GDM1 (cell line): ENCODE measurements around the gene KREMEN1.
A peak's percentile ranks its signal among the peaks of the same experiment; 100 is the strongest.

Experiments
- DNase-seq: peaks from one replicate; lab custom pipeline; 2025; lab: John Stamatoyannopoulos, UW

KREMEN1 gene

GRCh38 chr22:29152045-29152953 lies 79.5 kb downstream of the KREMEN1 start:
- no peak for DNase-seq

GRCh38 chr22:29152954-29153719 lies 80.3 kb downstream of the KREMEN1 start:
- no peak for DNase-seq

- peak; percentile 75 for DNase-seq
These were observed 81.7 kb downstream of the KREMEN1 start for GRCh38 chr22:29154364-29155048.

GRCh38 chr22:29155966-29156365 lies 83.1 kb downstream of the KREMEN1 start:
- DNase-seq, result no peak

- peak; percentile 38 for DNase-seq
These were observed 83.7 kb downstream of the KREMEN1 start for GRCh38 chr22:29156507-29156906.

GRCh38 chr22:29157759-29158535 lies 85.1 kb downstream of the KREMEN1 start:
- DNase-seq, result no peak

- DNase-seq, result no peak
These were observed 85.7 kb downstream of the KREMEN1 start for GRCh38 chr22:29158546-29158945.

GRCh38 chr22:29163808-29164207 lies 91.0 kb downstream of the KREMEN1 start:
- DNase-seq, result no peak

GRCh38 chr22:29165321-29166060 lies 92.7 kb downstream of the KREMEN1 start:
- no peak for DNase-seq

- no peak for DNase-seq
These were observed 93.3 kb downstream of the KREMEN1 start for GRCh38 chr22:29166180-29166579.

- peak; percentile 98 for DNase-seq
These were observed 94.4 kb downstream of the KREMEN1 start for GRCh38 chr22:29167032-29167911.

- DNase-seq, result no peak
These were observed 98.9 kb downstream of the KREMEN1 start for GRCh38 chr22:29171721-29172120.

GRCh38 chr22:29172216-29172615 lies 99.4 kb downstream of the KREMEN1 start:
- no peak for DNase-seq

GRCh38 chr22:29175312-29175835 lies 102.5 kb downstream of the KREMEN1 start:
- DNase-seq, result no peak

- no peak for DNase-seq
These were observed 111.4 kb downstream of the KREMEN1 start for GRCh38 chr22:29183971-29184848.

- DNase-seq, result no peak
These were observed 112.1 kb downstream of the KREMEN1 start for GRCh38 chr22:29184849-29185490.

- DNase-seq, result no peak
These were observed 113.5 kb downstream of the KREMEN1 start for GRCh38 chr22:29186302-29186701.

GRCh38 chr22:29187831-29188230 lies 115.0 kb downstream of the KREMEN1 start:
- DNase-seq, result no peak
